Mucosa of stomach (tissue), 1 donor: Measurements from ENCODE around the gene ASTN1.

Experiments used
- H3K27me3 ChIP-seq: one replicate; pipeline ENCODE4 v1.7.0; 2013; ENCODE audit warnings: mild to moderate bottlenecking, low read length; ENCODE audit not compliant: control insufficient read depth, insufficient read depth
- H3K36me3 ChIP-seq: one replicate; pipeline ENCODE4 v1.7.0; 2013; ENCODE audit warnings: low read length; ENCODE audit not compliant: control insufficient read depth, insufficient read depth
- H3K4me1 ChIP-seq: one replicate; pipeline ENCODE4 v1.7.0; 2013; ENCODE audit warnings: mild to moderate bottlenecking, low read length; ENCODE audit not compliant: control insufficient read depth, insufficient read depth
- H3K4me3 ChIP-seq: one replicate; pipeline ENCODE4 v1.7.0; 2013; ENCODE audit warnings: low read length
- H3K9ac ChIP-seq: one replicate; pipeline ENCODE4 v1.7.0; 2013; ENCODE audit warnings: mild to moderate bottlenecking, low read length, moderate library complexity
- H3K9me3 ChIP-seq: one replicate; pipeline ENCODE4 v1.7.0; 2013; ENCODE audit warnings: mild to moderate bottlenecking, low read length, moderate library complexity; ENCODE audit not compliant: control insufficient read depth
- donor health status: Pancreatic carcinoma.

ASTN1 gene

DNA sequence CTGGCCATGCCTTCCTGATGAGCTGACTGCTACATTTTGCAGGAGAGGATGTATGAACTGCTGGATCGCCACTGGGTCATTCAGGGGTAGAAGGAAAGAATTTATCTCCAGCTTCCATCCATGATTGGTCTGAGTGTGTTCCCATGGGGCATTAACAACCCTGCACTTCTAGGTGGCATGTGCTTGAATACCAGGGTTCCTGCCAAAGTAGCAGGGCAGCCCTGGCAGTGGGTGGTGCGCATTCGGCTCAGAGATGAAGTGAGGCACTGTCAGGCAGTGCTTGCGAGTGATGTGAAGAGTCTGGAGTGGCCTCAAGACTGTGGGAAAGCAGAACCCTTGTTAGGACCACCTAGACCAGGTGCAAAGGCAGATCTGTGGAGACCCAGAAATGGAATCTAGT is 294.9 kb downstream of the ASTN1 start:
- Histone ChIP-seq H3K4me3 (no peak overlapping the region), H3K27me3 (no peaks in the 10 kb centered on the region), H3K9me3 (no peaks in the 10 kb centered on the region), H3K4me1 (no peaks in the 10 kb centered on the region), H3K36me3 (no peaks in the 10 kb centered on the region), H3K9ac (no peak overlapping the region)

DNA sequence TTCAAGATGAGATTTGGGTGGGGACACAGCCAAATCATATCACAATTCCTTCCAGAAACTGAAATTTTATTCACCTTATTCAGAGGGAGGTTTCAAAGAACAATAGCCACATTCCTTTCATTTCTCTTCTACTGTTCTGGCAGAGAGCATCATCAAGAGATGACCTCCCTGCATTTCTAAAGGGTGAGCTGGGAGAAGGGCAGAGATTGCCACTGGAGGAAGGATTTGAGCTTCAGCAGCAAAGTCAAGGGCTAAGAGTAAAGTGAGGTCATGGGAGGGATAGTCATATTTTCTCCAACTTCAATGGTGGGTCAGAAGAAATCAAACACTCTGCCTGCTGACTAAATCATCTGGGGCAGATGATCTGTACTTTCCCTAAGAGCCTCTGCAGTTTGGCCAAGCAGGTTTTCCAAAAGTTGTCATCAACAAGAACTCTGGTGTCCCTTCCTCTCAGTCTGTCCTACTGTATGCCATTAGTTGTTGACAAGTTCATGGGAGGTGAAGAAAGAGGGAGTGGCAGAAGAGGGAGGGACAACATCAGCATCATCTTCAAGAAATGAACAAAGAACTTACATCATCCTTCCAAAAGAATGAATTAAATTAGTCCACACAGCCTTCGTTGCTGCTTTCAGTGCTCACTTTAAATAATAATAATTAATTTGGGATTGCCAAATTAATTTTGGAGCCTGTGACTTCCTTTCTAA is 298.3 kb downstream of the ASTN1 start:
- no peak overlapping the region for H3K9ac ChIP-seq
- no peaks in the 10 kb centered on the region for H3K9me3 ChIP-seq
- H3K4me1 ChIP-seq: no peaks in the 10 kb centered on the region
- no peak overlapping the region for H3K4me3 ChIP-seq
- H3K36me3 ChIP-seq: no peaks in the 10 kb centered on the region
- no peaks in the 10 kb centered on the region for H3K27me3 ChIP-seq

DNA sequence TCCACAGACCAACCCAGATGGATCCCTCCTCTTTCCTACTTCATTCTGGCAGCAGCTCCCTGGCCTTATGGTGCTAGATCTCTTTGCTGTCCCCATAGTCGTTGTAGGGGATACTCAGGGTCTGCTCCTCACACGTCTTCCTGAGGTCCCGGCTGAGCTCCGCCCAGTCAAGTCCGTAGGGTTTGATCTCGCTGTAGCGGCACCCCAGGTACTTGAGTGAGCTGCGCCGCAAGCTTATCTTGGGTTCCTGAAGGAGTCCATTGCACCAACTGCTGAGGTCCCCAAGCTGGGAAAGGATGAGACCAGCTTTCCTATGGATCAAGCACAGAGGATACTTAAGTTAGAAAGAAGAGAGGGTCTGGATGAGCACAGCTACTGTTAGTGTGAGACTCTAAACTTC is 300.3 kb downstream of the ASTN1 start:
- Histone ChIP-seq H3K9me3 (no peaks in the 10 kb centered on the region), H3K27me3 (no peaks in the 10 kb centered on the region), H3K9ac (no peak overlapping the region), H3K36me3 (no peaks in the 10 kb centered on the region), H3K4me3 (no peak overlapping the region), H3K4me1 (no peaks in the 10 kb centered on the region)

DNA sequence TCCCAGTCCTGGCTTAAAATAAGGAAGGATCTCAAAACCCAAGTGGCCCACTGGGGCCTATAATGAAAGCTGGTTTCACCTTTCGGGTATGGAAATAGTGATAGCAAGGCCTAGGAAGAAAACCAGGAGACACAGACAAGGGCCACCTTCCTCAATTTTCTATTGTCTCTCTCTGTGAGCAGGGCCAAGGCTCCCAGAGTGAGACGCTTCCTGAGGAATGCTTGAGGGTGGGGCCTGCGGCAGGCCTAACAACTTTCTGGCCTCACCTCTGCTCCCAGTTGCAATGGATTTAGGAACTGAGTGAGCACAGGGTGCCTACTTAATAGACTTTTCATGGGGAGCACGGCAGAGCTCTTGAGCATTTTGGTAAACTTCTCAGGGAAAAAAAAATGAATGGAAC is 300.9 kb downstream of the ASTN1 start:
- Histone ChIP-seq H3K9me3 (no peaks in the 10 kb centered on the region), H3K27me3 (no peaks in the 10 kb centered on the region), H3K4me3 (no peak overlapping the region), H3K9ac (no peak overlapping the region), H3K4me1 (no peaks in the 10 kb centered on the region), H3K36me3 (no peaks in the 10 kb centered on the region)

DNA sequence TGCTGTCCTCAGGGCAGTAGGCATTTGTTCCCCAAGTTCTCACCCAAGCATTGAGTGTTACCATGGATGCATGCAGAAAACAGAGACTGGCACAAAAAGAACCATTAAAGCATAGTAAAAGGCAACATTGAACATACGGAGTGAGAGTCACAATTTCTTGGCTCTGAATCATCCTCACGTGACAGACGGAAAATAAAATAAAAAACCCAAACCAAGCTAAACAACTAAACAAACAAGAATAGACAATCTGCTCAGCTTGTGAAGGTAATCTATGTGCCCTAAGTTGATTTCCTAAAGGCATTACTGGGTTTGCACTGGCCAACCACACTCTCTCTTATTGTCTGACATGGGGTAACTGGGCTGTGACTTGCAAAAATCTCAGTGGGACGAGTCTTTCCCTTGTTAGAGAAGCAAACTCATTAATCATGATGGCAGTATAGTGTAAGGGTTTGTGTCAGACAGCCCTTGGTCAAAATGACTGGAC is 306.0 kb downstream of the ASTN1 start:
- H3K27me3 ChIP-seq: no peaks in the 10 kb centered on the region
- H3K4me3 ChIP-seq: no peak overlapping the region
- no peaks in the 10 kb centered on the region for H3K4me1 ChIP-seq
- H3K36me3 ChIP-seq: no peaks in the 10 kb centered on the region
- no peak overlapping the region for H3K9ac ChIP-seq
- H3K9me3 ChIP-seq: no peaks in the 10 kb centered on the region

DNA sequence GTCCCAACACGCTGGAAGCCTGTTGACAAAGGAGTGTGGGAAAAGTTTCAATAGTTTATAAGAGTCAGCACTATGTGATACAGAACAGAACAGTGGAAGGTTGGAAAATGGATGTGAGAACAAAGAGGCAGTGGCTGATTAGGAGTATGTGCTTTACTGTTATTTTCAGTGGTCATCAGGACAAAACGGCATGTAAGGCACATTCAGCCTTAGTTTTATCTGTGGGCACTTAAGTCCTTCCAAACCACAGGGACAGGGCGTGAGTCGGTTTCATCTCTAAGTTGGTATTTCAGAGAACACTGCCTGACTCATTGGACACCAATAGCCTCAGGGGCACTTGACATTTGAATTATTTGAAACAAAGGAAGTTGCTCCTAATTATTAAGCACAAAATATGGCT is 306.9 kb downstream of the ASTN1 start:
- H3K4me1 ChIP-seq: no peaks in the 10 kb centered on the region
- H3K36me3 ChIP-seq: no peaks in the 10 kb centered on the region
- no peak overlapping the region for H3K9ac ChIP-seq
- H3K9me3 ChIP-seq: no peaks in the 10 kb centered on the region
- no peak overlapping the region for H3K4me3 ChIP-seq
- H3K27me3 ChIP-seq: no peaks in the 10 kb centered on the region

DNA sequence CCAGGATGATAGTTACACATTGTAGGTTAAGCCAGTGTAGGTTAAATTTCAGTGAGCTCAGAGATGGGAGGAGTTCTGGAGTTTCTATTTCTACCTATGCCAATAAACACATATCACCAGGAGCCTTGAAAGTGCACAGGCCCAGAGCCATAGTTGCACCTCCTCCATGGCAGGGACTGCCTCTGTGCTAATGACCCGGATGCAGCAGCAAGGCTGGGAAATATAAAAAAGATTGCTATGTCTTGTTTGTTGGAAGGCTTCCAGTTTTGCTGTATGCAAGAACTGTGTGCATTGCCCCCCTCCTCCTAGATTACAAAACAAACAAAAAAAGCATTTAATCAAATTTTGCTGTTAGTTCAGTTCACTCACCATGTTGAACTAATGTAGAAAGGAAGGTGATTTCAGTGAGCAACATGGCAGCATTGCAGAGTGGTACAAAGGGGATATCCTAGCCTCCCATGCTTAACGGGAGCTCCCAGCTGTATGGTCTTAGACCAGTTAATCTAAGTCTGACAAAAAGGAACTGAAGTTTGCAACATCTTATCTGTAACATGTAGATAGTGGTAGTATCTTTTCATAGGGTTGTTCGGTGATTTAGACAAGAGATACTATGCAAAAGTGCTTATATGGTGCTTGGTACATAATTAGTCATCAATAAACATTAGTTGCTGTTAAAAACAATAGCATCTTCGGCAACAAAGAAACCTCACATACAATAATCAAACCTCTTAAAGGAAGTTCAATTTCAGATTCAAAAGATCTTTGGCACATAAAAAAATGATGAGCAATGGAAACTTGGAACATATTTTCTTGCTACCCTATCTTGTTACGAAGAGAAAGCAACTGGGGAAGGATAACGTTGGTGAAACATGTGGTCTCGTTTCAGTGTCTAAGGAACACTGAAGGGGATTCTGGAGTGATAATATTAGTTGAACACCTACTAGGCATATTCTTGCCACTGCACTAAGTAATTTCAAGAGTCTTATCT is 309.5 kb downstream of the ASTN1 start:
- Histone ChIP-seq H3K4me3 (no peak overlapping the region), H3K36me3 (no peaks in the 10 kb centered on the region), H3K9me3 (no peaks in the 10 kb centered on the region), H3K4me1 (no peaks in the 10 kb centered on the region), H3K9ac (no peak overlapping the region), H3K27me3 (no peaks in the 10 kb centered on the region)

DNA sequence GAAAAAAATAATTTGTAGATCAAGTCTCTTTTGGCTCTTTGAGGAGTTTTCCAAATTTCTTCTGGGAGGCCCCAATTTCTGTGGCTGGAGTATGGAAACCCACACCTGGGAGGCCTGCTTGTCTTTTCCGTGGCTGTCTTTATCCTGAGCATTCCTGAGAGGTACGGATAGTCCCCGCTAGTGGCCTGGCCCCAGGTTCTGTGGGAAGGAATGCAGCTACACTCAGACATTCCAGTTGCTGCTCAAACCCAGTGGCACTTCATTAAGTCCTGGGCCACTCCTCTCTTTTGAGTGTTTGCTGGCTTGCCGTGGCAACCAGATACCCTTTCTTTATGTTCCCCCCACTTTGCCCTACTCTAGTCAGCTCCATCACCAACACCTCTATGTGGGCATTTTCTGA is 310.4 kb downstream of the ASTN1 start:
- H3K9me3 ChIP-seq: no peaks in the 10 kb centered on the region
- H3K9ac ChIP-seq: no peak overlapping the region
- H3K36me3 ChIP-seq: no peaks in the 10 kb centered on the region
- H3K27me3 ChIP-seq: no peaks in the 10 kb centered on the region
- H3K4me1 ChIP-seq: no peaks in the 10 kb centered on the region
- H3K4me3 ChIP-seq: no peak overlapping the region

DNA sequence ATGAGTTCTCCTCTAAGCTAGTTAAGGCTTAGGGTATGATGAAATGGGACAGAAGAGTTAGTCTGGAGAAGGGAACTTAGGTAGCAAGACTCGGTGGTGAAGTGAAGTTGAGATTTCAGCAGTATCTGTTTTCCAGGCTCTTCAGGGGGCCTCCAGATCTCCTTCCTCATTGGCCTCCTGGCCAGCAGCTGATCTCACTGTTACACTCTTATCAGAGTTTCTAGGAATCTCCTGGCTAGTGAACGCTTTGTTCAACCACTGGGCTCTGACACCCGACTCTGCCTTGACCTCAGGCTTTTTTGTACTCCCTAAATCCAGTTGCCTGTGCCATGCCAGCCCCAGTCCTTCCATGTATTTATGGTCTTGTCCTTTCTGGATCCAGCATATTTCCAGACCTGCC is 311.0 kb downstream of the ASTN1 start:
- Histone ChIP-seq H3K36me3 (no peaks in the 10 kb centered on the region), H3K4me3 (no peak overlapping the region), H3K4me1 (no peaks in the 10 kb centered on the region), H3K9ac (no peak overlapping the region), H3K9me3 (no peaks in the 10 kb centered on the region), H3K27me3 (no peaks in the 10 kb centered on the region)

DNA sequence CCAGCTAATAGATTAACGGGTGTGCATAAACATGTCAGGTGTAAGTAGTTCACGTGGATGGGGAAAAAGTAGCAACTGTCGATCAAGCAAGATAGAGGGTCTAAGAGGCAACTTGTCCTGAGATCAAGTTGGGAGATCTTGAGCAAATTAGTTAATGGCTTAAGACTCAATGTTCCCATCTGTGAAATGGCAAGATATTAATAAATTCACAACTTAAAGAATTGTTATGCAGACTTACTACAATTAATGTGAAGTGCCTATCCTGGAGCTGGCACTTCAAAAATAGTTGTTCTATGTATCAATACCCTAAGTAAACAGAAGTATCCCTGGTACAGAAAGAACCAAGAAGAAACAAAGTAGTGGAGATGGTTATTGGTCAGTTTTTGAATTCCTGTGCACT is 312.4 kb downstream of the ASTN1 start:
- H3K4me1 ChIP-seq: no peaks in the 10 kb centered on the region
- no peaks in the 10 kb centered on the region for H3K27me3 ChIP-seq
- no peak overlapping the region for H3K4me3 ChIP-seq
- H3K9ac ChIP-seq: no peak overlapping the region
- no peaks in the 10 kb centered on the region for H3K9me3 ChIP-seq
- no peaks in the 10 kb centered on the region for H3K36me3 ChIP-seq

DNA sequence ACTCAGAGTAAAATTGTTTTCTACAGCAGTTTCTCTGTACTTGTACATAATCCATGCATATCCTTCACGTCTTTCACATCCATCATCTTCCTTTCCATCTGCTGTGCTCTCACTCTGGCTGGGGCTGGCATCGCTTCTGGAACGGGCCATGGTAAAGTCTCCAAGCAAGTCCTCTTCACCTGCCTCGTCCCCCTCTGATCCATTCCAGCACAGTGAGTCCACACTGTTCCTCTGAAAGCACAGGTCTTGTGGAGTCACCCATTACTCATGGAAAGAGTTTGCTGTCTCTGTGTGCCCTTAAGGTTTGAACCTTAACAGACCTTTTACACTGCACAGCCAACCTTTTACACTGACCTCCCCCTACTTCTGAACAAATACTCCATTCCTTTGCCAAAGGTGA is 313.6 kb downstream of the ASTN1 start:
- Histone ChIP-seq H3K27me3 (no peaks in the 10 kb centered on the region), H3K9ac (no peak overlapping the region), H3K36me3 (no peaks in the 10 kb centered on the region), H3K9me3 (no peaks in the 10 kb centered on the region), H3K4me3 (no peak overlapping the region), H3K4me1 (no peaks in the 10 kb centered on the region)

DNA sequence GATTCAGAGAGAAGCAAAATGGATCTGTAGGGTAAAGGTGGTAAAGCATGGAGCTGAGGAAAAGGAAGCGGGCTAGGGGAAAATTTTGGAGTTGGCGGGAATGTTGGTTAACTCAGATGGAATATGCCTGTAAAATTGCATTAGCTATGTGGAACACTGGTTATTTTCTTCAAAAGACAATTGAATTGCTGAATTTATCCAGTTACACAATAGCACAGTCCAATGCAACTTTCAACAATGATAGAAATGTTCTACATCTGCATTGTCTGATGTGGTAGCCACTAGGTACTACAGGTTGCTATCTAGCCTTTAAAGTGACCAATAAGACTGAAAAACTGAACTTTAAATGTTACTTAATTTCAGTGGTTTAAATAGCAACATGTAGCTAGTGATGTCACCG is 315.2 kb downstream of the ASTN1 start:
- Histone ChIP-seq H3K27me3 (no peaks in the 10 kb centered on the region), H3K9ac (no peak overlapping the region), H3K4me3 (no peak overlapping the region), H3K4me1 (no peaks in the 10 kb centered on the region), H3K36me3 (no peaks in the 10 kb centered on the region), H3K9me3 (no peaks in the 10 kb centered on the region)
